Measurements from ENCODE around the gene MICA.
"Not testable (repeated sequence)": the region's sequence is repeated elsewhere in the genome, so short reads cannot be mapped to it uniquely, and the experiment has no call there.

The MICA gene

GRCh38 chr6:31381666-31382065 lies 21.7 kb upstream of the MICA start:
- DNase-seq (ENCODE audit: low read depth, low spot score) = no peak

- no peak for DNase-seq (ENCODE audit: low read depth, low spot score)
Measured at GRCh38 chr6:31383149-31383548, 20.2 kb upstream of the MICA start.

GRCh38 chr6:31385041-31385440 lies 18.4 kb upstream of the MICA start:
- no peak for DNase-seq (ENCODE audit: low read depth, low spot score)

- no peak for DNase-seq (ENCODE audit: low read depth, low spot score)
Measured at GRCh38 chr6:31386099-31386498, 17.3 kb upstream of the MICA start.

- DNase-seq (ENCODE audit: low read depth, low spot score) = no peak
Measured at GRCh38 chr6:31386977-31387376, 16.4 kb upstream of the MICA start.

GRCh38 chr6:31388916-31389801 lies 14.2 kb upstream of the MICA start:
- not testable (repeated sequence) for DNase-seq (ENCODE audit: low read depth, low spot score)

- not testable (repeated sequence) for DNase-seq (ENCODE audit: low read depth, low spot score)
Measured at GRCh38 chr6:31389802-31390132, 13.6 kb upstream of the MICA start.

GRCh38 chr6:31393932-31394331 lies 9.5 kb upstream of the MICA start:
- no peak for DNase-seq (ENCODE audit: low read depth, low spot score)

- no peak for DNase-seq (ENCODE audit: low read depth, low spot score)
Measured at GRCh38 chr6:31394381-31394780, 9.0 kb upstream of the MICA start.

- DNase-seq (ENCODE audit: low read depth, low spot score) = no peak
Measured at GRCh38 chr6:31395832-31396231, 7.6 kb upstream of the MICA start.

GRCh38 chr6:31396422-31397152 lies 6.8 kb upstream of the MICA start:
- no peak for DNase-seq (ENCODE audit: low read depth, low spot score)

GRCh38 chr6:31397153-31397499 lies 6.3 kb upstream of the MICA start:
- DNase-seq (ENCODE audit: low read depth, low spot score) = not testable (repeated sequence)

GRCh38 chr6:31397901-31398525 lies 5.4 kb upstream of the MICA start:
- DNase-seq (ENCODE audit: low read depth, low spot score) = no peak

GRCh38 chr6:31399589-31400466 lies 3.6 kb upstream of the MICA start:
- peak; percentile 73 for DNase-seq (ENCODE audit: low read depth, low spot score)

GRCh38 chr6:31400467-31401289 lies 2.7 kb upstream of the MICA start:
- no peak for DNase-seq (ENCODE audit: low read depth, low spot score)

- no peak for DNase-seq (ENCODE audit: low read depth, low spot score)
Measured at GRCh38 chr6:31401403-31401802, 2.0 kb upstream of the MICA start.

GRCh38 chr6:31402324-31403282 lies 792 bp upstream of the MICA start:
- no peak for DNase-seq (ENCODE audit: low read depth, low spot score)

- DNase-seq (ENCODE audit: low read depth, low spot score) = not testable (repeated sequence)
Measured at GRCh38 chr6:31404061-31404364, 618 bp downstream of the MICA start.

- DNase-seq (ENCODE audit: low read depth, low spot score) = no peak
Measured at GRCh38 chr6:31405996-31406395, 2.6 kb downstream of the MICA start.

GRCh38 chr6:31407699-31408098 lies 4.3 kb downstream of the MICA start:
- DNase-seq (ENCODE audit: low read depth, low spot score) = no peak
